HG03039 (cell line): Measurements from ENCODE around the gene PTH.

Source experiments
- ATAC-seq: cut with Tn5 transposase; IDR thresholded peaks from one replicate; pipeline ENCODE4 v1.9.1; 2021; ENCODE audit warnings: mild to moderate bottlenecking, moderate library complexity; ENCODE audit not compliant: unreplicated experiment

PTH gene

DNA sequence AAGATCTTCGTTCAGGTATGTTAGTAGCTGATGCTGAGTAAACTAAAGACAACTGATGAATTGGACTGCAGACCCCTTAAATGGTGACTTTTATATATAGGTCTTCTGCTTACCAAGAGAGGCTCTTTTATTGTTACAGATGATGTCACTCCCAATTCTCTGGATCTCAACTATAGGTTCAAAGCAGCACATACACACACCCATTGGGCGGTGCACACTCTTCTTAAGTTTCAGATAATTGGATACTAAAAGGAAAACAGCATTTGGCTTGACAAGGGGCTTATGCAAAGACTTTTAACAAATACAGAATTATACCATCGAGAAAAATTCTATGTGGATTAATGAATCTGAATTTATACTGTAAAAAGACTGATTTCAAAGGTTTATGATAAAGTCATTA is at the start of gene PTH:
Gene PTH, minus strand, starts transcription at position 69 of the 400 bp plus-strand sequence. CDS start 3,142 bp downstream, outside the sequence.
- ATAC-seq, result no peak

DNA sequence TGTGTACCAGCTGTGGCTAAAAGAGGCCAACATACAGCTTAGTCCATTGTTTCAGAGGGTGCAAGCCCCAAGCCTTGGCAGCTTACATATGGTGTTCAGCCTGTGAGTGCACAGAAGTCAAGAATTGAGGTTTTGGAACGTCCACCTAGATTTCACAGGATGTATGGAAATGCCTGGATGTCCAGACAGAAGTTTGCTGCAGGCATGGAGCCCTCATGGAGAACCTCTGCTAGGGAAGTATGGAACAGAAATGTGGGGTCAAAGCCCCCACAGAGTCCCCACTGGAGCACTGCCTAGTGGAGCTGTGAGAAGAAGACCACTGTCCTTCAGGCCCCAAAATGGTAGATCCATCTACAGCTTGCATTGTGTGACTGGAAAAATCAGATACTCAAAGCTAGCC is 42.2 kb upstream of the PTH start:
- no peak for ATAC-seq

DNA sequence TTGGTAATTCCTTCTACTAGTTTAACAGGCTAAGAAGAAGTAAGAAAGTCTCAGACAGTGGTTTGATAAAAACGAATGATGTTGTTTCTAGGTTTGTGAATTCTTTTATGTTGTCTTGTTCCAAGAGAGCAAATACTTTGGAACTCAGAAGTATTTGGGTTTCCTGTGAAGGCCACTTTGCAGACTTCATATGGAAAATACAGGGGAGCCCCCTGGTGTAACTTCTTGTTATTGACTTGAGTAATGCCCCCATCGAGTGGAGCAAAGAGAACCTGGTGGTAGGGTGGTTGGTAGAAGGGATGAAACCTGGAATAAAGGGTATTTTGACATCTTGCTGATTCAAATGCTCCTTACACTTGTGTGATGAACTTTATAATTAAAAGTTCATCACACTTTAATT is 40.0 kb upstream of the PTH start:
- no peak for ATAC-seq

DNA sequence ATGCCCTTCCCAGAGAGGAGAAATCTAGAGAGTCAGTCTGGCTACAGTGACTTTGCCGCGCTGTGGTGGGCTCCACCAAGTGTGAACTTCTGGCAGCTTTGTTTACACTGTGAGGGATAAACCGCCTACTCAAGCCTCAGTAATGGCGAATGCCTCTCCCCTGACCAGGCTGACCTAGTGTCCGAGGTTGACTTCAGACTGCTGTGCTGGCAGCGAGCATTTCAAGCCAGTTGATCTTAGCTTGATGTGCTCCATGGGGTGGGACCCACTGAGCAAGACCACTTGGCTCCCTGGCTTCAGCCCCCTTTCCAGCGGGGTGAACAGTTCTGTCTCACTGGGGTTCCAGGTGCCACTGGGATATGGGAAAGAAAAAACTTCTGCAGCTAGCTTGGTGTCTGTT is 38.6 kb upstream of the PTH start:
- ATAC-seq, result no peak

DNA sequence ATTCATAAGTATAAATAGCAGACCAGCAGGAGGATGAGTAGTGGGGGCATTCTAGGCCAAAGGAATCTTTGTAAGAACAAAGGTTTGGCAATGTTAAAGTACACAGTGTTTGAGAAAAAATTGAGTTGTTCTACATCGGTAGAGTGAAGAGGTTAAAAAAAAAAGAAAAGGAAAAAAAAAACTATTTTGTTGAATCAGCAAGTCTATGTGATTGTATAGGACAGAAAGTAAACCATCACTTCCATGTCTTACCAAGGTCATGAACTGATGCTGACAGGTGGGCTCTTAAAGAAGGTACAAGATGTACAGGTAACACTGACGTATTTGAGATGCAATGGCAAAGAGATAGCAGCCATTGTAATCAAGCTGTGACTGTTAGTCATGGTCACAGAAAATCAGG is 29.5 kb upstream of the PTH start:
- ATAC-seq, result no peak

DNA sequence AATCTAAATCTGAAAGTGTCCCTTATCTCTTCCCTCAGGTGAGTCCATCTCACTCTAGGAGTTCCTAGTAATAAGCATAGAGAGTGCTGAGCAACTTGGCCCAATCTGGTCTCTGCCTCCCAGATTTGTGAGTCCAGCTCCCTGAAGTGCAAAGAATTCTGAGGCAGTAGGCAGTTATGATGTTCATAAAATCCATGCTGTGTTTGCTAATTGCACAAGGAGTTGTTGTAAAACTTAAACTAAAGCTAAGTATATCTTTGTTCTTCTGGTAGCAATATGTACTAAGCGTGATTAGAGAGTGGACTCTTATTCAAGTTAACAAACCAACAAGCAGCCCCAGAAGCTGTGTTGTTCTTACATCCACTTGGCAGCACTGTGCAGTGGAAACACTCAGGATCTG is 7.6 kb upstream of the PTH start:
- ATAC-seq, result no peak

DNA sequence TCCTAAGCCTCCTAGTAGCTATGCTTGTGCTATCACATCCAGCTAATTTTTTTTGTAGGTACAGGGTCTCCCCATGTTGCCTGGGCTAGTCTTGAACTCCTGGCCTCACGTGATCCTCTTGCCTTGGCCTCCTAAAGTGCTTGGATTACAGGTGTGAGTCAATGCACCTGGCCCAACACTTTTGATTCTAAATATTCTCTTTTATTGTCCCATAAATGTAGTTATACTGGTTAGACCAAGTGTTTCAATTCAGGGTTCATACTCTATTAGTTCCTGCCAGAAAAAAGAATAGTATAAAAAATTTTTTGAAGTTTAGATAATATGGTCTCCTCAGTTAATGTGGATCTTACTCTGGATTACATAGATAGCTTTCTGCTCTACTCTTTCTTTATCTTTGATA is 6.7 kb upstream of the PTH start:
- ATAC-seq, result no peak

DNA sequence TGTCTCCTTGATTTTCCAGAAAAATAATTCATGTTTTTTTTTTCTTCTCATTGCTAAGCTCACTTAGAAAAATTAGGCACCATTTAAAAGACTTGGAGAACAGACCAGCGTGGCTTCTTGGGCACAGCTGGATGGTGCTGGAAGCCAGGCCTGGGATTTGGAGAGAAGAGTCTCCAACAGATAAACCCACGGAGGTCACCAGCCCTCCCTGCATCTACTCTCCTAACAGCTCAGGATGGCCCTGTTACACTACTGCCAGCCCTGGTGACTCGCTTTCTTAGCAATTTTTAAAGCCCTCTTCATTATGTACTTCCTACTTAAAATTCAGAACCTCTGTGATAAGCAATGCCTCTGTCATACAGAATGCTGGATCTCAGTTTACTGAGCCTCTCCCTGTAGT is 1.7 kb downstream of the PTH start:
- ATAC-seq, result no peak

DNA sequence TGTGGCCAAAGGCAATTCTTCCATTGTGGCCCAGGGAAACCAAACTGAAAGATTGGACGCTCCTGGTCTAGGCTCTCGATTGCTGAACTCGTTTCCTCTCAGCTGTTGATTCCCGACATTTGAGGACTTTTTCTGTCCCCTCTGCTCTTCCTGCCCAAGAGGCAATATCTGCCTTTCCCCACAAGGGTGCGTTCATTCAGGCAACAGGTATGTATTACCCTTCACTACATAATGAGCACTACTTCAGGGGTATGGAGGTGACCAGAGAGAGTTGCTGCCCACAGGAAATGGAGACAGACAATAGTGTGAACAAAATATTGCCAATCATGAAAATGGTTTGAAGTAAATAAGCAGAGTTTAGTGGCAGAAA is 8.2 kb downstream of the PTH start:
- no peak for ATAC-seq

DNA sequence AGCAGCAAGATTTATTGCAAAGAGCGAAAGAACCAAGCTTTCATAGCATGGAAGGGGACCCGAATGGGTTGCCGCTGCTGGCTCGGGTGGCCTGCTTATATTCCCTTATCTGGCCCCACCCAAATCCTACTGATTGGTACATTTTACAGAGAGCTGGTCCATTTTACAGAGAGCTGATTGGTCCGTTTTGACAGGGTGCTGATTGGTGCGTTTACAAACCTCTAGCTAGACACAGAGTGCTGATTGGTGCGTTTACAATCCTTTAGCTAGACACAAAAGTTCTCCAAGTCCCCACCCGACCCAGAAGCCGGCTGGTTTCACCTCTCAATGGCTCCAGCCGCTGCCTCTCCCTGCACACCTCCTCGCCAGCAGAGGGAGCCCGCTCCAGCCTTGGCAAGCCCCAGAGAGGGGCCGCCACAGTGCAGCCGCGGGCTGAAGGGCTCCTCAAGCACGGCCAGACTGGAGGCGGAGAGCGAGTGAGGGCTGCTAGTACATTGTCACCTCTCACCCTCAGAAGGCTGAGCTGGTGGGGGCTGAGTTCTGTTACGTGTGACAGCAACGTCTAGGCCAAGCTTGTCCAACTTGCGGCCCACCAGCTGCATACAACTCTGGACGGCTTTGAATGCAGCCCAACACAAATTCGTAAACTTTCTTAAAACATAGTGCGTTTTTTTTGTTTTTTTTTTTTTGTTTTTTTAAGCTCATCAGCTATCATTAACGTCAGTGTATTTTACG is 8.7 kb downstream of the PTH start:
- no peak for ATAC-seq

DNA sequence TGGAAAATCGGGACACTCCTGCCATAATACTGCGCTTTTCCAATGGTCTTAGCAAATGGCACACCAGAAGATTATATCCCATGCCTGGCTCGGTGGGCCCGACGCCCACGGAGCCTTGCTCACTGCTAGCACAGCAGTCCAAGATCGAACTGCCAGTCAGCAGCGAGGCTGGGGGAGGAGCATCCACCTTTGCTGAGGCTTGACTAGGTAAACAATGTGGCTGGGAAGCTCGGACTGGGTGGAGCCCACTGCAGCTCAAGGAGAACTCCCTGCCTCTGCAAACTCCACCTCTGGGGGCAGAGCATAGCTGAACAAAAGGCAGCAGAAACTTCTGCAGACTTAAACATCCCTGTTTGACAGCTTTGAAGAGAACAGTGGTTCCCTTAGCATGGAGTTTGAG is 15.6 kb downstream of the PTH start:
- ATAC-seq, result no peak

DNA sequence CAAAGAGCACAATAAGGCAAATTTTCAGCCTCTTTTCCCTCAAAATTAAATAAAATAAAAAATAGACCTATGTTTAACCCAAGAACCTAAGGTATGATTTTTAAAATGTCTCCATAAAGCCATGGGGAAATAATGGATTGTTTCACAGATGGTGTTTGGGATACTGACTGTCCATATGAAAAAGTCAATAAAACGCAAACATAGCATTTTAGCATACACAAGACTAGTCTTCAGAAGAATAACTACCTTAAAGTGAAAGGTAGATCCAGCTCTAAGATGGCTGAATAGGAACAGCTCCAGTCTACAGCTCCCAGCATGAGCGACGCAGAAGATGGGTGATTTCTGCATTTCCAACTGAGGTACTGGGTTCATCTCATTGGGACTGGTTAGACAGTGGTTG is 16.1 kb downstream of the PTH start:
- no peak for ATAC-seq

DNA sequence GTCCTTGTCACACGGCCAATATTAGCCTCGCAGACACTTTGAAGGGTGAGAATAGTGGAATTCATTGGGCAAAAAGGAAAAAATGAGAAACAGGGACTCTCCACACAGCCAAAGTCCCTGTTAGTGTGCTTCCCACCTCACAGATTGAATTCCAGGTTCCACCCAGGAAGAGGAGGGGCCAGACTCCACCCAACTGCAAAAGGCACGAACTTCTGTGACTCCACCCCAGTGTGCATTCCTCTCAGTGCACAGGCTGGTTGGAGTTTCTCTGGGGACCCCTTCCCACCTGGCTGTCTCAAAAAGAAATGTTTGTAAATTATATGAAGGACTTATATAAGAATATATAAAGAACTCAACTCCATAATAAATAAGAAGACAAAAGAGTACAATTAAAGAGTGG is 20.7 kb downstream of the PTH start:
- ATAC-seq, result no peak

DNA sequence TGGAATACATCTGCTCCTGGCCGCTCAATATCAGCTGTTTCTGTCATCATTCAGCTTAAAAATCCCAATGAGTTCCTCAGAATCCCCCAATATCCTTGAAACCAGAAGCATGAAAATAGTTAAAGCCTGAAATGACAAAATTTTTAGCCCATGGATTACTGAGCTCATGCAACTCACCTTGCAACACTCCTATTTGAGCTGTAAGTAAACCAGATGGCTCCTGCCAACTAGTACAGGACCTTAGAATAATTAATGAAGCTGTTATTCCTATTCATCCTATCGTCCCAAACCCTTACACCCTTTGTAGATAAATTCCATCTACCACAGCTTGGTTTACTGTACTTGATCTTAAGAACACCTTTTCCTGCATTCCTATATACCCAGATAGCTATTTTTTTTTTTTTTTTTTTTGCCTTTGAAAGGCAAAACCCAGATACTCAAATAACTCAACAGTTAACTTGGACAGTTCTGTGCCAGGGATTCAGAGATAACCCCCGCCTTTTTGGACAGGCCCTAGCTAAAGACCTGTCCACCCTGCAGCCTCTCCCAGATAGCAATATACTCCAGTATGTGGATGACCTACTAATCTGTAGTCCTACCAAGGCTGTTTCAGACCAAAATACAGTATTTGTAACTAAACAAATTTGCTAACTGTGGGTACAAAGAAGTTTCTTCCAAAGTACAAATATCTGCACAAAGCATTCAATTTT is 22.6 kb downstream of the PTH start:
- ATAC-seq, result no peak

DNA sequence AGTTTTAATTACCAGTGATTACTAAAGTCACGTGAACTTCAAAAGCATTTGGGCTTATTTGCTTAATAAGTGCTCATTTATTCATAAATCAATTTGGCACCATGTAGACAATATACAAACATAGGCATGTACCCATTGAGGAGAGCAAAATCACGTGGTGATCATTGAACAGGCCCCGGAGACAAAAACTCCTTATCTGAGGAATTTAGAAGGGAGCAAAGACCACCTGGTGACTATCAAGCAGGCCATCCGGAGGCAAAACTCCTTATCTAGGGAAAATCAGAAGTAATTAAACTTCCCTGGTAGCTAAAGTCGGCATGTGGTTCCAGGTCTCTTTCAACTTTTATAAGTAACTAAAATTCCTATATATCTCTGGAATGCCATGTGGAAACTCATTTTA is 27.0 kb downstream of the PTH start:
- ATAC-seq, result no peak

DNA sequence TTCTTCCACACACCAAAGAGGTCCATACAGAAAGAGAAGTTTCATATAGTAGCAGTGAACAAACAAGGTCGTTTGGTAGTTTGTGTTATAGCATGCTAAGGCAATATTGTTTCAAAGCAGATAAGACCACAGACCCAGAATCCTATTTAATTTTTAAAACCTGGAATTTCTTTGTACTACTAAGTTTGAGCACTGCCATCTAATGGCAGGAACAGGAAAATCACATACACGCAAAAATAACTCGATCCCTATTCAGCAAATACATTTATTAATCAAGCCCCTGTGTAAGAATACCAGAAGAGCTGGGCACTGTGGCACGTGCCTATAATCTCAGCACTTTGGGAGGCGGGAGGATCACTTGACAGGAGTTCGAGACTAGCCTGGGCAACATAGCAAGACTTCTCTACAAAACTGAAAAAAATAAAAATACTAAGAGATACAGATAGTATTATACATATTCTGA is 29.9 kb downstream of the PTH start:
- ATAC-seq, result no peak

DNA sequence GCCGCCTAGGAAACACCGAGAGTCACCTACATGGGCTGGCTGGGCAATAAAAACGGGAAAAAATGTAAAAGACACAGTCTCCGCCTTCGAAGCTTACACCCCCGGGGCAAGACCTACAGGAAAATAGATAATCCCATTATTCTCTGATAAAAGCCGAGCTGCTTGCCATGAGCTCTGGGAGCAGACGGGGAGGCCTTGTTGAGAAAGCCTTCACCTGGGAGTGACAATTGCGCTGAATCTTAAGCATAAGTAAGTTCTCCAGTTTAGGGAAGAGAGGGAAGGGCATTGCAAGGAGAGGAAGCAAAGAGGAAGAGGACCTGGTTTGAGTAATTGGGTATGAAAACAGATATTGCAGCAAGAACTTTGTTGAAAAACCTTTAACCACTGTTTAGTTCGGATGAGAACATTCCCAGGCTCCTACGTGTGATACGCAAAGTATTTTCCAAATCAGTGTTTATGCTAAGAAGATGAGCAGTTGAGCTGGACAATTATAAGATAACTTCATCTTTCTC is 32.0 kb downstream of the PTH start:
- ATAC-seq, result no peak

DNA sequence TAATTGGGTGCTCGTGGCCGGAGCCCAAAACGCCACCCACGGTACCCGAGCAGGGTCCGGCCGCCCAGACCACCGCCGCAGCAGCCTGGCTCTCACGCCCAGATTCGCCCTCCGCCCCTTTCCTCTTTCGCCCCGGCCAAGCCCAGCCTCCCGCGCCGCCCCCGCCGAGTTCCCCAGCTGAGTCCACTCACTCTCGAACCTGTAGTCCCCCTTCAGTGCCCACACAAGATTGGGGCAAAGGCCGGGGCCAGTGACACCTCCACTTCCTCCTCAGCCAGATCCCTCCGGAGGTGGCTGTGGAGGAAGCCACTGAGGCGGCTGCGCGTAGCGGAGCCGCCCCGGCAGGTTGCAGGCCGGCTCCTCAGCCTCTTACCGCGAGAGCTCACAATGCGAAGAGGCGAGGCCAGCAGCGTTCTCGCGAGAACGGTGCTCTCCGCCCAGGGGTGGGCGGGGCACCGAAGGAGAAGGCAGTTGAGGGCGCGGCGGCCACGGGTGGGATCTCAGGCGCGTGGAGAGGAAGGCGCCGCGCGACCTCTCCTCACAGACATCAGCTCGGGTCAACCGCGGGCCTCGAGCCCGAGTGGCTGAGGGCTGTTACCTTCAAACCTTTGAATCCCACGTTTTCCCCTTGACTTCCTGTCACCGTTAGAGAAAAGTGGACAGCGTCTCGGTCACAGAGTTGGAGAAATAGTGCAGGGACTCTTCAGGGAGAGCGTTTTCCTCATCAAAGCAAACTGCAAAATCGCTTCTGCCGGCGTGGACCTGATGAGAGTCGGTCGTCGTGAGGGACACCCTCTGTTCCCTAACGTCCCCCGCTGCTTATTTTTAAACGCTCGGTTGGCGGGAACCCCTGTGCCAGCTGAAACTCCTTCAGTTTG is 32.7 kb downstream of the PTH start, which contains the start of gene BTBD10:
Gene BTBD10, minus strand, starts transcription at position 322 of the 878 bp plus-strand sequence. CDS start 18,098 bp downstream, outside the sequence.
- peak; percentile 97 for ATAC-seq

DNA sequence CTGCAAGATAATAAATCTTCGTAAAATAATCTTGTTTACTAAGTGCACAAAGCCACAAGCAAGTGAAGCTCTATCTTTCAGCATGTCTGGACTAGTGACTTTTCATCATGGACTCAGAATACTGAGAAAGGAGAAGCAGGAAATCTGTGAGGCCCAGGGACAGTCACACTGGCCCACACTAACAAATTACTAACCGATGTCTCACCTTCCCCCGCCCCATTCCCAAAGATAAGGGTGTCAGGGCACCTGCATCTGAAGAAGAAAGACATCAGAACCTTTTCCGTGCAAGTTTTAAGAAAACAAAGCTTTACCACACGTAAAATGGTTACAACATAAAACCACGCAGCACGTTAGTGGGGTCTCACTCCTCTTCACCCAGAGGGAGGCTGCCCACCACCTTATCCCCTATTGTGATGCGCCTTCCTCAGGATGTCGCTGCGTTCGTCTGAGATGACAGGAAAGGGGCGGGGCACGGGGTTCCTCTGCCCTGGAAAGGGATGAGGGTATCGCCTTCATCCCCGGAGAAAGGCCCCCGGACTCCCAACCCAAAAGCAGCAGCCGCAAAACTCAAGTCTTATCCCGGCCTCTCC is 33.4 kb downstream of the PTH start:
- peak; percentile 34 for ATAC-seq

DNA sequence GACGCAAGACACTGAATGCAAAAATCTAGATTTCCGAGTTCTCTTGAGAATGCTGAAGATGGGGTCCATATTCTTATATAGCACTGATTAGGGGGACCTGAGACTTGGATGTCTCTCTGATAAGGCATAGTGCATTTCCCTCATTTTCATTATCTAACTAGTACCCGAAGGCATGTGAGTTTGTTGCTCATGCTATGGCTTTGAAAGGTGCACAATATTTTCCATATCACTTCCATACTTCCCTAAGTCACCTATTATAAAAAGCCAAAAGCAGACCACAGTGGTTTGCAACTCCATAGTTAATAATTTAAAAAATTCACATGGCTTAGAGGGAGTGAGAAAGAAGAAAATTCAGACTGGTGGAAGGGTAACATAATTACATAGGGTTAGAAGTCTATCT is 34.5 kb downstream of the PTH start:
- no peak for ATAC-seq

DNA sequence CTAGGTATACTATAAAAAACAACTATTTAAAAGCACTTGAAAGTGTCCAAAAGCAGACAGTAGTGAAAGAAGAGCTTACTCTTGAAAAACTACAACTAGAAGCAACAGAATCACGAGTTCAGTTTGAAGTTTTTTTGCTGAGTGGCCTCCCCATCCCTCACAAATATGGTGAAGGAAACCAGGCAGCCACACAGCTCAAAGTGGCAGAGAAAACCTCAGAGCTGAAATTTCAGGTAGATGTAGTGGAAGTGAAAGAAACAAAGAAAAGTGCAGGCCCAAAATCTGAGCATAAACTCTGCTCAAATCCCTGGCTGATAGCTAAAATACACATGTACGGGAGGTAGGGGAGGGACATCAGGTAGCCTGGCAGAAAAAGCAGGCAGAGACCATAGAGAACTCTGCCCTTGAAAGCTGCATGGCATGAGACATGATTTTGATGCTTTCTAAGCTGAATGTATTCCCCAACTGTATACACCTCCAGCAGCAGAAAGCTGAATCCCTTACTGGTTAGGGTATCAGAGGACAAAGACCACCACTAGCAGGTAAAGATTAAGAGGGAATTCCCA is 44.9 kb downstream of the PTH start:
- no peak for ATAC-seq
